Astrocyte of the spinal cord (primary cell): ENCODE results near the gene CGB2.
"Not testable (repeated sequence)": the region's sequence is repeated elsewhere in the genome, so short reads cannot be mapped to it uniquely, and the experiment has no call there.

ENCODE experiments used
- DNase-seq: peaks from one replicate; pipeline ENCODE4 v3.0.0; 2011; ENCODE audit warnings: low read depth, low spot score
- H3K4me3 ChIP-seq: 2 replicates; pipeline ENCODE4 v1.5.1; 2011; ENCODE audit warnings: low read depth, mild to moderate bottlenecking, low read length, moderate library complexity
- in situ Hi-C: cut with HindIII; loops from 2 replicates; pipeline ENCODE4 v1.10.0; 2017; ENCODE audit warnings: low sequenced_read_pairs
- TF ChIP-seq, protein P1 (sequence below): IDR thresholded peaks from 2 replicates; pipeline ENCODE4 v1.5.1; 2012; ENCODE audit warnings: low read depth, mild to moderate bottlenecking, low read length, inconsistent platforms

The CGB2 gene

DNA sequence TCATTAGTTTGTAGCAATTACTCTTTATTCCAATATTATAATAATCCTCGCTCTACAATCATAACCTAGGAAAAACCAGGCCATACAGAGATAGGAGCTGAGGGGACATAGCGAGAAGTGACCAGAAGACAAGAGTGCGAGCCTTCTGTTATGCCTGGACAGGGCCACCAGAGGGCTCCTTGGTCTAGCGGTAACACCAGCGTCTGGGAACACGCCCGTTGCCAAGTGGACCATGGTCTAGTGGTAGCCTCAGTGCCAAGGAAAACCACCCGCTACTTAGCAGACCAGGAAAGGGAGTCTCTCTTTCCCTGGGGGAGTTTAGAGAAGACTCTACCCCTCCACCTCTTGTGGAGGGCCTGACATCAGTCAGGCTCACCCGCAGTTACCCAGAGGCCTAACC is 43.2 kb downstream of the CGB2 start:
- peak; percentile 54 for DNase-seq
- in situ Hi-C loops, H3K4me3 ChIP-seq: not testable (repeated sequence)
- TF ChIP-seq, protein P1, sequence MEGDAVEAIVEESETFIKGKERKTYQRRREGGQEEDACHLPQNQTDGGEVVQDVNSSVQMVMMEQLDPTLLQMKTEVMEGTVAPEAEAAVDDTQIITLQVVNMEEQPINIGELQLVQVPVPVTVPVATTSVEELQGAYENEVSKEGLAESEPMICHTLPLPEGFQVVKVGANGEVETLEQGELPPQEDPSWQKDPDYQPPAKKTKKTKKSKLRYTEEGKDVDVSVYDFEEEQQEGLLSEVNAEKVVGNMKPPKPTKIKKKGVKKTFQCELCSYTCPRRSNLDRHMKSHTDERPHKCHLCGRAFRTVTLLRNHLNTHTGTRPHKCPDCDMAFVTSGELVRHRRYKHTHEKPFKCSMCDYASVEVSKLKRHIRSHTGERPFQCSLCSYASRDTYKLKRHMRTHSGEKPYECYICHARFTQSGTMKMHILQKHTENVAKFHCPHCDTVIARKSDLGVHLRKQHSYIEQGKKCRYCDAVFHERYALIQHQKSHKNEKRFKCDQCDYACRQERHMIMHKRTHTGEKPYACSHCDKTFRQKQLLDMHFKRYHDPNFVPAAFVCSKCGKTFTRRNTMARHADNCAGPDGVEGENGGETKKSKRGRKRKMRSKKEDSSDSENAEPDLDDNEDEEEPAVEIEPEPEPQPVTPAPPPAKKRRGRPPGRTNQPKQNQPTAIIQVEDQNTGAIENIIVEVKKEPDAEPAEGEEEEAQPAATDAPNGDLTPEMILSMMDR = peak; percentile 64

DNA sequence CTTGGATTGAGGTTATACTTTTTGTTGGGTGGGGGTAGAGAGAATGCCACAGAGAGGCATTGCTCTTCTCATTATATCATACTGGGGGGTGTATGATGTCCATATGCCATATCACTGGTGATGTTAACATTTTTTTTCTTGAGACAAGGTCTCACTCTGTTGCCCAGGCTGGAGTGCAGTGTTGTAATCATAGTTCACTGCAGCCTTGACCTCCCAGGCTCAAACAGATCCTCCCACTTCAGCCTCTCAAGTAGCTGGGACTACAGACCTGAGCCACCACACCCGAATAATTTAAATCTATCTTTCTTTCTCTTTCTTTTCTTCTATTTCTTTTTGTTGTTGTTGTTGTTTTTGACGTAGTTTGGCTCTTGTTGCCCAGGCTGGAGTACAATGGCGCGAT is 48.7 kb downstream of the CGB2 start:
- in situ Hi-C loops = no loop called here
- no peak overlapping the region for H3K4me3 ChIP-seq
- TF ChIP-seq, protein P1 = no peak
- DNase-seq = no peak

DNA sequence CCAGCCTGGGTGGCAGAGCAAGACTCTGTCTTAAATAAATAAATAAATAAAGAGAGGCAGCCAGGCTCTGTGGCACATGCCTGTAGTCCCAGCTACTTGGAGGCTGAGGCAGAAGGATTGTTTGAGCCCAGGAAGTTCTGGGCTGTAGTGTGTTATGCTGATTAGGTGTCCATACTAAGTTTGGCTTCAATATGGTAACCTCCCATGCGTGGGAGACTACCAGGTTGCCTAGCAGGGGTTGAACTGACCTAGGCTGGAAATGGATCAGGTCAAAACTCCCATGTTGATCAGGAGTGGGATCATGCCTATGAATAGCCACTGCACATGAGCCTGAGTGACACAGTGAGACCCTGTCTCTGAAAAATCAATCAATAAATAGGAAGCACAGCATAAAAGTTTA is 49.6 kb downstream of the CGB2 start:
- H3K4me3 ChIP-seq = no peak overlapping the region
- TF ChIP-seq, protein P1 = no peak
- in situ Hi-C loops = no loop called here
- no peak for DNase-seq
